ENCODE measurements around the gene CYP4F3. TPM values are rescaled to one million over a fixed set of nuclear protein-coding genes. Genes with fewer than 3 reads are reported as not detected.

CYP4F3 gene
- total RNA-seq, 1 experiment from 2014 or later: not detected

GRCh38 chr19:15633082-15633835 is 7.4 kb upstream of the CYP4F3 start:
- H3K36me3 Mint-ChIP-seq (ENCODE audit: insufficient read depth in 1 of 3, low read depth in 3 of 3): peaks cover 0 to 13% (median 3%) of the 10 kb centered on the region in 3 experiments; a peak in 4 of 7 replicates
- no peak overlapping the region for H2BK12ac ChIP-seq (ENCODE audit: insufficient read length, low read depth, low read length)
- H3K4me1 ChIP-seq (ENCODE audit: insufficient read depth, low read length): no peaks in the 10 kb centered on the region
- no peaks in the 10 kb centered on the region for H3K4me1 Mint-ChIP-seq
- no peak for TF ChIP-seq CTCF (conservative IDR thresholded peaks at IDR 0.05)
- H3K23me2 ChIP-seq (ENCODE audit: insufficient read length, low read depth, low read length, poor library complexity, severe bottlenecking): no peaks in the 10 kb centered on the region
- H2AFZ ChIP-seq (ENCODE audit: low read length): no peak overlapping the region
- H3K9me3 Mint-ChIP-seq: peaks cover 77 to 89% of the 10 kb centered on the region in 2 experiments
- no peak overlapping the region for H3K4ac ChIP-seq (ENCODE audit: low read depth, low read length)
- no peak overlapping the region for H3K18ac ChIP-seq (ENCODE audit: insufficient read length, low read depth, low read length)
- H3K27me3 Mint-ChIP-seq (ENCODE audit: low read depth): peaks cover 1% of the 10 kb centered on the region; the same call in 1 of the 2 replicates
- no peaks in the 10 kb centered on the region for H3K79me2 ChIP-seq (ENCODE audit: insufficient read depth, low read length)
- no peak overlapping the region for H3K23ac ChIP-seq (ENCODE audit: insufficient read length, low read depth, low read length)
- no peak overlapping the region for H4K5ac ChIP-seq (ENCODE audit: insufficient read length, low read depth, low read length)
- H3K9ac ChIP-seq (ENCODE audit: extremely low read depth, insufficient read length, low read length): no peak overlapping the region
- no peak overlapping the region for H3K56ac ChIP-seq (ENCODE audit: insufficient read length, low read depth, low read length)
- H3K79me1 ChIP-seq (ENCODE audit: insufficient read depth, low read depth, low read length, poor library complexity, severe bottlenecking): no peaks in the 10 kb centered on the region
- H2AK5ac ChIP-seq (ENCODE audit: insufficient read length, low read length): no peak overlapping the region
- H3K27ac Mint-ChIP-seq: no peak overlapping the region
- no peaks in the 10 kb centered on the region for H3K27me3 ChIP-seq (ENCODE audit: insufficient read depth, low read length)
- no peak overlapping the region for H3K14ac ChIP-seq (ENCODE audit: insufficient read depth, low read length)
- H3K27ac ChIP-seq (ENCODE audit: insufficient read length, low read depth, low read length): no peak overlapping the region
- H2BK120ac ChIP-seq (ENCODE audit: low read depth, low read length, poor library complexity, severe bottlenecking): no peak overlapping the region
- no peak overlapping the region for H3K4me3 Mint-ChIP-seq
- no peak overlapping the region for H2BK15ac ChIP-seq (ENCODE audit: low read depth, low read length)
- H2BK5ac ChIP-seq (ENCODE audit: insufficient read length, low read length): no peak overlapping the region
- H4K8ac ChIP-seq (replicated peaks; ENCODE audit: insufficient read length, low read depth, low read length): no peak overlapping the region
- H4K20me1 ChIP-seq (ENCODE audit: control insufficient read depth, insufficient read depth, insufficient read length): no peaks in the 10 kb centered on the region
- no CpG with 5 or more reads among the region's 5 CpGs for WGBS (ENCODE audit: extremely low coverage, insufficient read length, low lambda C conversion rate)
- peaks cover 64% of the 10 kb centered on the region for H3K9me3 ChIP-seq (ENCODE audit: control insufficient read depth, low read depth, low read length)
- H3K4me2 ChIP-seq (ENCODE audit: insufficient read depth, insufficient read length, low read length): no peak overlapping the region
- DNase-seq: no peak
- H3T11ph ChIP-seq (ENCODE audit: low read length): no peak overlapping the region
- H4K91ac ChIP-seq (ENCODE audit: insufficient read length, low read depth, low read length): no peak overlapping the region
- no peak overlapping the region for H2BK20ac ChIP-seq (ENCODE audit: low read depth, low read length, poor library complexity, severe bottlenecking)

Data from H9 (cell line).